GM10266 (cell line): Measurements from ENCODE around the gene POLR3B.

Experiments used
- DNase-seq: peaks from one replicate; pipeline ENCODE4 v3.0.0; 2012; ENCODE audit errors: extremely low spot score
- TF ChIP-seq, protein P1 (sequence below): IDR thresholded peaks from 2 replicates; pipeline ENCODE4 v1.5.1; 2012; ENCODE audit warnings: mild to moderate bottlenecking, low read depth; ENCODE audit not compliant: control insufficient read depth, insufficient read depth; ENCODE audit errors: missing control alignments

Gene POLR3B

DNA sequence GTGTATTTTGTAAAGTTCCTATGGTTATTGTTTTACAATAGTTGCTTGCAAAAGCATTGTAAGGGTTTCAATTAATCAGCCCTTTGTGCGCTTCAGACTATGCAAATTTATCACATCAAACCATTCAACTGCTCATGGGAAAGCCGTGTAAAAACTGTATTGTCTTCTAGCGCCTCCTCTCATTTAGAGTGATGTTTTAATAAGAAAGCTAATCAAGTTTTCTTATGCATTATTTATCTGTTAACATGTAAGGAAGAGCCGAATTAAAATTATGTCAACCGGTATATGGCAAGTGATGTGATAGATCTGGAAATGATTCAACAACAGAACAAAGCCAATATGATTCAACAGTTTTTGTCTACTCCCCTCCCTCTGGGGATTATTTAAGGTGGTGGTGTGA is 132.7 kb downstream of the POLR3B start:
- TF ChIP-seq, protein P1, sequence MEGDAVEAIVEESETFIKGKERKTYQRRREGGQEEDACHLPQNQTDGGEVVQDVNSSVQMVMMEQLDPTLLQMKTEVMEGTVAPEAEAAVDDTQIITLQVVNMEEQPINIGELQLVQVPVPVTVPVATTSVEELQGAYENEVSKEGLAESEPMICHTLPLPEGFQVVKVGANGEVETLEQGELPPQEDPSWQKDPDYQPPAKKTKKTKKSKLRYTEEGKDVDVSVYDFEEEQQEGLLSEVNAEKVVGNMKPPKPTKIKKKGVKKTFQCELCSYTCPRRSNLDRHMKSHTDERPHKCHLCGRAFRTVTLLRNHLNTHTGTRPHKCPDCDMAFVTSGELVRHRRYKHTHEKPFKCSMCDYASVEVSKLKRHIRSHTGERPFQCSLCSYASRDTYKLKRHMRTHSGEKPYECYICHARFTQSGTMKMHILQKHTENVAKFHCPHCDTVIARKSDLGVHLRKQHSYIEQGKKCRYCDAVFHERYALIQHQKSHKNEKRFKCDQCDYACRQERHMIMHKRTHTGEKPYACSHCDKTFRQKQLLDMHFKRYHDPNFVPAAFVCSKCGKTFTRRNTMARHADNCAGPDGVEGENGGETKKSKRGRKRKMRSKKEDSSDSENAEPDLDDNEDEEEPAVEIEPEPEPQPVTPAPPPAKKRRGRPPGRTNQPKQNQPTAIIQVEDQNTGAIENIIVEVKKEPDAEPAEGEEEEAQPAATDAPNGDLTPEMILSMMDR, result no peak
- no peak for DNase-seq

DNA sequence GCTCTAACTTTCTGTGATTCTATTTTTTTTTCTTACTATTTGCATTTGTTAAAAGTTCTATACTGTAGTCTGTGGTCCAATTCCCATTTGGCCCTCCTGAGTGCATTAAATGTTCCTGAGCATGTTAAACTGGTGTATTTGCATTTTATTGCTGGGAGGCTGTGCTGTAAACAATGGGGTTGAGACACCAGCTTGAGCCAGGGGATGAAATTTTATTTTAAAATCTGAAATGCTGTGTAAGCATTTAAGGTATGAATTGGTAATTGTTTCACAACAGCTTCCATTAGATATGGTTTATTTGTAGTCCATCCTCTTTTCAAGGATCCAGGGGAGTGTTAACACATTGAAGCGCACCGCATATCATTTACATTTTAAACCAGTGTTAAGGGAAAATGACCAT is 135.3 kb downstream of the POLR3B start:
- TF ChIP-seq, protein P1, result no peak
- DNase-seq, result no peak

DNA sequence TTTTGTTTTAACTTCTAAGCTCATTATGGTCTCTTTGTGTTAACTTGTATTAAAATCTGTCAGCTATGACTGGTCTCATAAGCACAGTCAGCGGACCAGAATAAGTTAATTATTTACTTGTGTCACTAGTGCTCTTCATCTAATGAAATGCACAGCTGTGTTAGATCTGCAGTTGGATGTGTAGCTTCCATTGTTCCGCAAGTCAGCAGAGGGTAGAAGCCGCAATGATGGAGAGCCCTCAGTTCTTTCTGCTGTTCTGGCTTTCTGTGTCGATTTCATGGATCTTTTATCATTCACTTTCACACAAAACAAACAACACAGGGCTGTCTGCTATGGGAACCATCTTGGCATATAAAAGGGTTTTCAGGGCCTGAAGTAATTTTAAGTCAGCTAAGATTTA is 136.0 kb downstream of the POLR3B start:
- DNase-seq, result no peak
- TF ChIP-seq, protein P1, result no peak

DNA sequence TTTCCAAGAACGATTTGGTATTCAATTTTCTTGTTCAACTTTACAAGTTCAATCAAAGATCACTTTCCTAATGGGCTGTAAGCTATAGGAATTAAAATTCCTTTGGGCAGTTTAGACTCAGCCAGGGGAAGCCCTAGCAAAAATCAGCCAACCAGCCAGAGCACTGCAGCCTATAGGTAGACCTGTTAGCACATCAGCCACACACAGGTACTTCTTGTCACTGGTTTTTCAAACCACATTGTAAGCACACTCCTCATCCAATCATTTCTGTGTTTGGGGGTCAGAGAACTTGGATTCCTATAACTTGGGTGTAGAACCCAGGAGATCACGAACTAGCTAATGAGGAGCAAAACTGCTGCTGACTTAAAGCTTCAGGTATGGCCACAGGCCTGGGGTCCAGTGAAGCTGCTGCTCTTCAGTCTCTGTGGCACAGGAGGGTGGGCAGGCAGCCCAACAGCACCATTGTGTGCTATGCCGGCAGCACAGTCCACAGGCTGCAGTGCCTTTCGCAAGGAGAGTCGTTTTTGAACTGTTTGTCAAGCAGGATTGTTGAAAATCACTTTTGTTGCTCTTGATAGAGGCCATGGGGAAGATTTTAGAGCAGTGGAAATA is 137.9 kb downstream of the POLR3B start:
- DNase-seq, result no peak
- TF ChIP-seq, protein P1, result no peak

DNA sequence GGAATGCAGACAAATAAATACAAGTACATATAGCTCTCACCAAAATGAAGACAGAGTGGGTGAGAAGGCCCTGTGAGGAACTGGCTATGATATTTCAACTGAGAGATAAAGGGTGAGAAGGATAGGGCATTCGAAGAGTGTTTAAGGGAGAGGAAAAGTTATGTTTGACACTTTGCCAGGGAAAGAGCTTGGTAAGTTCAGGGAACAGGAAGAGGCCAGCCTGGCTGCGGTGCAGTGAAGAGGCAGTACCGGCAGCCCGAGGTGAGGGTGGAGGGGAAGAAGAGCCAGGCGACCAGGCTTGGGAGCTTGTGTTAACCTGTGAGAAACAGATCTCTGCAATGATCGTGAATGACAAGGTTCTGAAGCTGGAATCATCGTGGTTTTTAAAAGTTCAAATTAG is 140.5 kb downstream of the POLR3B start:
- TF ChIP-seq, protein P1, result no peak
- DNase-seq, result no peak

DNA sequence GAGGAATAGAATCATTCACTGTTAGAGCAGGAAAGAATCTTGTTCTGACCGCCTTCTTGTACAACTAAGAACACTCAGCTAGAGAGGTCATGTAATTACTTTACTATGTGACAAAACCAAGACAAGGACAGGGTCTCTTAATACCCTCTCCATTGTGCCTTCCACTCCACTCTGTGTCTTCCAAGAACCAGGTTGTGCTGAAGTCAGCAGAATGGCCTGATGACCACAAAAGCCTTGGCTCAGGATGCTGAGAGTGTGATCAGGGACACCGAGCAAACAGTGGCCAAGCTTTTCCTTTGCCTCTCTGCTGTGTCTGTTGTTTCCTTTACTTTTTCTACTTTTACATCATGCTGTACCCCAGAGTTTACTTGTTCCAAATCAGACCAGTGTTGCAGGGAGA is 142.1 kb downstream of the POLR3B start:
- TF ChIP-seq, protein P1, result no peak
- no peak for DNase-seq

DNA sequence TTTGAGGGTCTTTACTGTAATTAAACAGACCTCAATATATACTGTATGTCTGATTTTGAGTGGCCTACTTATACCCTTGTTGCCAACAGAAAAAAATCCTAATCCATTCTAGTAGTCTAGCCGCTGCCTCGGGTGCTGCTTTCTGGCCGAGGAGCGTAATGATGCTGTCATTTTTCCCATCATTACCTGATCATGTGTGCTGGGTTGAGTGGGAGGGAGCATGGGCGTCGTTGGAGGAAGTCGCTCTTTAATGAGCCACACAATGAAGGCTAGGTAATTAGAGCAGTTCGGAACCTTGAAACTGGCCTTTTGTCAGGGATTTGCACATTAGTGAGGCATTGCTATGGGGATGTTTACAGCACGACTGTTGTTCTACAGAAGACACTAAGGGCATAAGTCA is 149.1 kb downstream of the POLR3B start:
- TF ChIP-seq, protein P1, result no peak
- DNase-seq, result no peak
